CD4-positive, alpha-beta T cell (primary cell): ENCODE measurements around the gene VILL. TPM values are rescaled to one million over a fixed set of nuclear protein-coding genes. Genes with fewer than 3 reads are reported as not detected.

Source experiments
- ATAC-seq: fragments of 200-7000 bp; cut with Tn5 transposase; one replicate; pipeline ENCODE4 v1.10.0; 2022; ENCODE audit warnings: mild to moderate bottlenecking; ENCODE audit not compliant: poor library complexity
- CTCF ChIA-PET: fragments of 350-600 bp; sonication (Branson Sonifier 250); formaldehyde crosslinking; loops from one replicate; lab custom pipeline; 2021; ENCODE audit warnings: antibody characterized with exemption, inconsistent platforms; lab: Charles Lee
- POLR2A ChIA-PET: fragments of 350-600 bp; sonication (Branson Sonifier 250); formaldehyde crosslinking; loops from one replicate; lab custom pipeline; 2021; ENCODE audit warnings: antibody characterized with exemption, inconsistent platforms; lab: Charles Lee
- DNase-seq, 14 experiments: peaks; one replicate each; pipeline ENCODE4 v3.0.0-alpha.2; 2013 to 2020; ENCODE audit warnings: mixed read lengths in 2 of 14
- H3K27ac ChIP-seq, 2 donors: one replicate each; pipeline versions ENCODE4 v1.5.1 to v1.7.0; 2013; ENCODE audit warnings: low read length in 2 of 2, low read depth in 1 of 2, mild to moderate bottlenecking in 1 of 2
- H3K27me3 ChIP-seq, 2 experiments: 1 replicate in 1 of 2; 2 replicates in 1 of 2; pipeline versions ENCODE4 v1.6.1 to v1.7.0; 2013; ENCODE audit warnings: low read length in 2 of 2, control low read depth in 1 of 2, mild to moderate bottlenecking in 1 of 2, moderate library complexity in 1 of 2; ENCODE audit not compliant: insufficient read depth in 2 of 2, control insufficient read depth in 1 of 2
- H3K36me3 ChIP-seq: one replicate; pipeline ENCODE4 v1.6.1; 2013; ENCODE audit warnings: low read length, control low read depth; ENCODE audit not compliant: insufficient read depth
- H3K4me1 ChIP-seq: one replicate; pipeline ENCODE4 v1.6.1; 2013; ENCODE audit warnings: low read length, control low read depth; ENCODE audit not compliant: insufficient read depth
- H3K4me3 ChIP-seq: one replicate; pipeline ENCODE4 v1.5.1; 2013; ENCODE audit warnings: mild to moderate bottlenecking, low read length, moderate library complexity
- H3K9me3 ChIP-seq, 2 experiments: 1 replicate in 1 of 2; 2 replicates in 1 of 2; pipeline versions ENCODE4 v1.6.1 to v1.7.0; 2013; ENCODE audit warnings: low read length in 2 of 2, mild to moderate bottlenecking in 2 of 2, control low read depth in 1 of 2, moderate library complexity in 1 of 2; ENCODE audit not compliant: control insufficient read depth in 1 of 2, insufficient read depth in 1 of 2
- H3K27ac Mint-ChIP-seq: one replicate; pipeline ENCODE4 v1.8.0; 2020; ENCODE audit warnings: mixed read lengths
- H3K27me3 Mint-ChIP-seq: one replicate; pipeline ENCODE4 v1.8.0; 2021; ENCODE audit warnings: mixed read lengths
- H3K36me3 Mint-ChIP-seq: one replicate; pipeline ENCODE4 v1.8.0; 2021; ENCODE audit warnings: low read depth, mixed read lengths
- H3K4me1 Mint-ChIP-seq: one replicate; pipeline ENCODE4 v1.8.0; 2021; ENCODE audit warnings: low read depth, mixed read lengths
- H3K4me3 Mint-ChIP-seq: one replicate; pipeline ENCODE4 v1.8.0; 2020; ENCODE audit warnings: mild to moderate bottlenecking, mixed read lengths
- H3K9me3 Mint-ChIP-seq: one replicate; pipeline ENCODE4 v1.8.0; 2020; ENCODE audit warnings: mixed read lengths
- CTCF ChIP-seq: fragments of 200-600 bp; IDR thresholded peaks from one replicate; pipeline ENCODE4 v1.8.0; 2022; ENCODE audit warnings: antibody characterized with exemption, mild to moderate bottlenecking
- intact Hi-C, 2 experiments: fragments of 100-400 bp; cut with DNase I in 1 of 2; cut with micrococcal nuclease in 1 of 2; formaldehyde crosslinking; loops; one replicate each; pipeline versions ENCODE4 v1.15.1 to v1.9.0; 2023 to 2025; cut with DNase I, micrococcal nuclease
- total RNA-seq, 174 experiments: library from RNA in 2 of 174; stranded (reverse) in 2 of 174; gene quantifications; one replicate each; pipeline ENCODE4 v1.2.3 and lab custom pipeline; 2021 to 2026

VILL gene
- total RNA-seq, 2 experiments from 2014 or later, result 23.2 to 24.4 TPM

GRCh38 chr3:38036286-38036685 is 45.7 kb downstream of the VILL start:
- DNase-seq (no peak), ATAC-seq (no peak)
- H3K9me3 Mint-ChIP-seq, result peaks cover 4% of the 10 kb centered on the region
- intact Hi-C loops, result loop anchor here in 1 of 2 experiments (5.0 kb wide), 1 partner anchor 101 kb away; the partner anchor contains the start of genes ACAA1 and MYD88
- no peak overlapping the region for H3K27ac ChIP-seq
- H3K4me3 ChIP-seq, result no peak overlapping the region
- POLR2A ChIA-PET, result no interaction called here
- H3K27me3 ChIP-seq, result peaks cover 3 to 4% of the 10 kb centered on the region in 2 experiments
- CTCF ChIA-PET, result no interaction called here
- peak overlapping the region; percentile 59 for H3K27ac Mint-ChIP-seq
- H3K27me3 Mint-ChIP-seq, result peaks cover 6% of the 10 kb centered on the region
- H3K36me3 ChIP-seq, result no peaks in the 10 kb centered on the region
- H3K4me3 Mint-ChIP-seq, result no peak overlapping the region
- H3K9me3 ChIP-seq, result no peaks in the 10 kb centered on the region
- no peaks in the 10 kb centered on the region for H3K36me3 Mint-ChIP-seq
- peaks cover 61% of the 10 kb centered on the region for H3K4me1 ChIP-seq
- no peak for TF ChIP-seq CTCF
- H3K4me1 Mint-ChIP-seq, result peaks cover 29% of the 10 kb centered on the region

GRCh38 chr3:38036906-38037305 is 46.3 kb downstream of the VILL start:
- no peak for DNase-seq
- Mint-ChIP-seq H3K9me3 (peaks cover 4% of the 10 kb centered on the region), H3K27me3 (peaks cover 6% of the 10 kb centered on the region), H3K36me3 (no peaks in the 10 kb centered on the region), H3K27ac (peak overlapping the region; percentile 59), H3K4me3 (no peak overlapping the region), H3K4me1 (peaks cover 28% of the 10 kb centered on the region)
- intact Hi-C loops, result loop anchor here in 1 of 2 experiments (5.0 kb wide), 1 partner anchor 100 kb away; the partner anchor contains the start of genes ACAA1 and MYD88
- ChIA-PET POLR2A (no interaction called here), CTCF (no interaction called here)
- Histone ChIP-seq H3K36me3 (no peaks in the 10 kb centered on the region), H3K9me3 (no peaks in the 10 kb centered on the region), H3K27me3 (peaks cover 2 to 3% of the 10 kb centered on the region in 2 experiments), H3K4me3 (no peak overlapping the region), H3K4me1 (peaks cover 55% of the 10 kb centered on the region), H3K27ac (peak overlapping the region in 1 of 2 donors; percentile 96)
- no peak for ATAC-seq
- no peak for TF ChIP-seq CTCF

- peaks cover 28% of the 10 kb centered on the region for H3K4me1 Mint-ChIP-seq
- DNase-seq (peak in 8 of 14 experiments; percentile 27 to 83 (median 44)), ATAC-seq (peak; percentile 53)
- POLR2A ChIA-PET, result interaction anchor here (0.8 to 2.0 kb wide), 11 partner anchors 8 to 1368 kb away, joined by 3 to 13 read pairs (median 4); partner anchors contain the start of genes ACAA1, EPM2AIP1, MLH1 and OXSR1
- H3K4me3 Mint-ChIP-seq, result peak overlapping the region; percentile 65
- Histone ChIP-seq H3K4me3 (peak overlapping the region; percentile 76), H3K4me1 (peaks cover 46% of the 10 kb centered on the region), H3K27ac (peak overlapping the region; percentile 76 to 96), H3K36me3 (no peaks in the 10 kb centered on the region), H3K9me3 (no peaks in the 10 kb centered on the region), H3K27me3 (no peaks in the 10 kb centered on the region)
- intact Hi-C loops, result loop anchor here in 1 of 2 experiments (2.0 to 5.0 kb wide), 3 partner anchors 34 to 99 kb away; partner anchors contain the start of genes ACAA1 and MYD88
- CTCF ChIA-PET, result interaction anchor here (0.7 to 2.6 kb wide), 4 partner anchors 8 to 100 kb away, joined by 3 to 14 read pairs (median 4); partner anchors contain the start of gene ACAA1
- H3K9me3 Mint-ChIP-seq, result peaks cover 4% of the 10 kb centered on the region
- no peaks in the 10 kb centered on the region for H3K36me3 Mint-ChIP-seq
- H3K27me3 Mint-ChIP-seq, result peaks cover 3% of the 10 kb centered on the region
- peak overlapping the region; percentile 91 for H3K27ac Mint-ChIP-seq
- TF ChIP-seq CTCF, result no peak
These were observed 47.9 kb downstream of the VILL start for GRCh38 chr3:38038447-38038911.
